Mesenchymal stem cell (in vitro differentiated cells and primary cell): ENCODE measurements around the gene GALNT13.

Experiments
- DNase-seq: peaks from one replicate; pipeline ENCODE4 v3.0.0-alpha.2; 2013
- H2AFZ ChIP-seq: one replicate; pipeline ENCODE4 v1.6.1; 2013; ENCODE audit warnings: low read depth, mild to moderate bottlenecking, control low read depth, inconsistent platforms, low read length, moderate library complexity
- H2AK5ac ChIP-seq: 2 replicates; pipeline ENCODE4 v1.6.1; 2013; ENCODE audit warnings: low read length, moderate library complexity, mild to moderate bottlenecking, inconsistent platforms; ENCODE audit not compliant: severe bottlenecking
- H2BK120ac ChIP-seq: one replicate; pipeline ENCODE4 v1.6.1; 2013; ENCODE audit warnings: low read depth, mild to moderate bottlenecking, inconsistent platforms, low read length, moderate library complexity
- H2BK12ac ChIP-seq, 2 experiments: one replicate each; pipeline ENCODE4 v1.6.1; 2013; ENCODE audit warnings: inconsistent platforms in 2 of 2, low read length in 2 of 2, mild to moderate bottlenecking in 2 of 2, moderate library complexity in 2 of 2, control low read depth in 1 of 2
- H2BK15ac ChIP-seq: one replicate; pipeline ENCODE4 v1.6.1; 2013; ENCODE audit warnings: mild to moderate bottlenecking, low read depth, inconsistent platforms; ENCODE audit not compliant: poor library complexity, severe bottlenecking
- H2BK5ac ChIP-seq: 2 replicates; pipeline ENCODE4 v1.6.1; 2013; ENCODE audit warnings: low read depth, mild to moderate bottlenecking, low read length, control low read depth, inconsistent platforms; ENCODE audit not compliant: poor library complexity, severe bottlenecking
- H3K14ac ChIP-seq, 2 experiments: one replicate each; pipeline ENCODE4 v1.6.1; 2013; ENCODE audit warnings: inconsistent platforms in 2 of 2, low read length in 2 of 2, control low read depth in 1 of 2, mild to moderate bottlenecking in 1 of 2, moderate library complexity in 1 of 2
- H3K18ac ChIP-seq, 2 experiments: one replicate each; pipeline ENCODE4 v1.6.1; 2013; ENCODE audit warnings: inconsistent platforms in 2 of 2, low read length in 2 of 2, control low read depth in 1 of 2, low read depth in 1 of 2, mild to moderate bottlenecking in 1 of 2
- H3K23ac ChIP-seq, 2 experiments: one replicate each; pipeline ENCODE4 v1.6.1; 2013; ENCODE audit warnings: inconsistent platforms in 2 of 2, low read length in 2 of 2, mild to moderate bottlenecking in 2 of 2, moderate library complexity in 2 of 2, control low read depth in 1 of 2
- H3K27ac ChIP-seq: 2 replicates; pipeline ENCODE4 v1.5.1; 2013; ENCODE audit warnings: mild to moderate bottlenecking, moderate library complexity, low read length, control low read depth, inconsistent platforms; ENCODE audit not compliant: poor library complexity, severe bottlenecking
- H3K27me3 ChIP-seq, 2 experiments: 2 replicates each; pipeline versions ENCODE4 v1.6.1 to v1.7.0; 2013; ENCODE audit warnings: low read length in 2 of 2, mild to moderate bottlenecking in 2 of 2, moderate library complexity in 2 of 2, control low read depth in 1 of 2, inconsistent platforms in 1 of 2; ENCODE audit not compliant: control insufficient read depth in 1 of 2, insufficient read depth in 1 of 2
- H3K36me3 ChIP-seq, 2 experiments: 2 replicates each; pipeline versions ENCODE4 v1.6.1 to v1.7.0; 2013; ENCODE audit warnings: low read length in 2 of 2, control low read depth in 1 of 2, inconsistent platforms in 1 of 2, low read depth in 1 of 2, mild to moderate bottlenecking in 1 of 2; ENCODE audit not compliant: insufficient read depth in 2 of 2, control insufficient read depth in 1 of 2
- H3K4ac ChIP-seq, 2 experiments: one replicate each; pipeline ENCODE4 v1.6.1; 2013; ENCODE audit warnings: inconsistent platforms in 2 of 2, low read length in 2 of 2, mild to moderate bottlenecking in 2 of 2, moderate library complexity in 2 of 2, control low read depth in 1 of 2, low read depth in 1 of 2
- H3K4me1 ChIP-seq: 2 replicates; pipeline ENCODE4 v1.6.1; 2013; ENCODE audit warnings: low read depth, low read length, control low read depth; ENCODE audit not compliant: control insufficient read depth, insufficient read depth
- H3K4me2 ChIP-seq: 2 replicates; pipeline ENCODE4 v1.6.1; 2013; ENCODE audit warnings: low read length, mild to moderate bottlenecking, inconsistent platforms; ENCODE audit not compliant: poor library complexity, severe bottlenecking
- H3K4me3 ChIP-seq, 2 experiments: 2 replicates each; pipeline versions ENCODE4 v1.5.1 to v1.7.0; 2013; ENCODE audit warnings: low read length in 2 of 2, mild to moderate bottlenecking in 2 of 2, control low read depth in 1 of 2, low read depth in 1 of 2; ENCODE audit not compliant: insufficient read depth in 1 of 2
- H3K79me1 ChIP-seq: replicated peaks from 2 replicates; pipeline ENCODE4 v1.6.1; 2013; ENCODE audit warnings: mild to moderate bottlenecking, control low read depth, low read length, inconsistent platforms; ENCODE audit not compliant: poor library complexity, severe bottlenecking
- H3K9ac ChIP-seq: 2 replicates; pipeline ENCODE4 v1.7.0; 2013; ENCODE audit warnings: mild to moderate bottlenecking, low read length, moderate library complexity
- H3K9me3 ChIP-seq: 2 replicates; pipeline ENCODE4 v1.7.0; 2013; ENCODE audit warnings: mild to moderate bottlenecking, low read length; ENCODE audit not compliant: control insufficient read depth
- H4K8ac ChIP-seq: one replicate; pipeline ENCODE4 v1.6.1; 2013; ENCODE audit warnings: inconsistent platforms, mild to moderate bottlenecking, low read length, moderate library complexity
- H4K91ac ChIP-seq: one replicate; pipeline ENCODE4 v1.6.1; 2013; ENCODE audit warnings: mild to moderate bottlenecking, low read length, inconsistent platforms
- WGBS: methylation state at CpG from one replicate; pipeline ENCODE4 v1.1.7; 2013; ENCODE audit warnings: mixed read lengths; 5-methylcytosine and 5-hydroxymethylcytosine counted together

Gene GALNT13

DNA sequence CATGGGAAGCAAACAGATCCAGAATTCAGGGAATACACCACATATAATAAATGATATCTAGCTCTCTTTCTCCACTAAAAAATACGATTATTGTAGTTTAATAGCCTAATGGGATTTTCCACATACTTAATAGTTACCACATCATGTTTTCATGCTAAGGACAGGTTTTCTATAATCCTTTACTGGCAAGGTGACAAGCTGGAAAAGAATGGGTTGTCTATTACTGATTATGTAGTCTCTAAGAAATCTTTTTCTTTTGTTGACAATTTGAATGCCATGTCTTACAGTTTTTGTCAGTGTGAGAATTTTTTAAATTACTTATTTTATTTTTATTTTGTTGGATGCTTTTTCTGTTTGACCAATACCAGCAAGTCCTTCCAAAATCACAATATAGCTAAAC lies 177.8 kb downstream of the GALNT13 start:
- no peak overlapping the region for H2BK5ac ChIP-seq
- no peak overlapping the region for H4K91ac ChIP-seq
- H3K9ac ChIP-seq, result no peak overlapping the region
- H3K14ac ChIP-seq, result no peak overlapping the region
- H3K27me3 ChIP-seq, result no peaks in the 10 kb centered on the region
- H3K18ac ChIP-seq, result no peak overlapping the region
- H3K4me1 ChIP-seq, result no peaks in the 10 kb centered on the region
- no peak overlapping the region for H4K8ac ChIP-seq
- H3K23ac ChIP-seq, result no peak overlapping the region
- no peak overlapping the region for H2AK5ac ChIP-seq
- H2BK120ac ChIP-seq, result no peak overlapping the region
- no peak overlapping the region for H2BK15ac ChIP-seq
- H3K9me3 ChIP-seq, result no peaks in the 10 kb centered on the region
- no peak overlapping the region for H3K4ac ChIP-seq
- H2BK12ac ChIP-seq, result no peak overlapping the region
- no peak overlapping the region for H2AFZ ChIP-seq
- no peak overlapping the region for H3K27ac ChIP-seq
- 80% methylated on average over 1 of the region's 1 CpG for WGBS
- H3K4me3 ChIP-seq, result no peak overlapping the region
- no peaks in the 10 kb centered on the region for H3K79me1 ChIP-seq
- H3K36me3 ChIP-seq, result no peaks in the 10 kb centered on the region
- H3K4me2 ChIP-seq, result no peak overlapping the region
- no peak for DNase-seq

DNA sequence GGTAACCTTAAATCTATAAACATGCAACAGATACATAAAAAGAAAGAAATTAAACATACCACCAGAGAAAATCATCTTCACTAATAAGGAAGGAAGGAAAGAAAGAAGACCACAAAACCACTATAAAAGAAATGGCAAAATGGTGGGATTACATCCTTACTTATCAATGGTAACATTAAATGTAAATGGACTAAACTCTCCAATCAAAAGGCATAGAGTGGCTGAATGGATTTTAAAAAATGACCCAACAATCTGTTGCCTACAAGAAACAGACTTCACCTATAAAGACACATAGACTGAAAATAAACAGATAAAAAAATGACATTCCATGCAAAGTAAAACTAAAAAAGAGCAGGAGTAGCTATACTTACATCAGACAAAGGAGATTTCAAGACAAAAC lies 195.4 kb downstream of the GALNT13 start:
- no peak overlapping the region for H2AK5ac ChIP-seq
- H3K23ac ChIP-seq, result no peak overlapping the region
- H3K4me1 ChIP-seq, result no peaks in the 10 kb centered on the region
- no peak overlapping the region for H3K9ac ChIP-seq
- no peak overlapping the region for H2AFZ ChIP-seq
- H3K18ac ChIP-seq, result no peak overlapping the region
- H2BK5ac ChIP-seq, result no peak overlapping the region
- no peak overlapping the region for H3K27ac ChIP-seq
- no peak for DNase-seq
- peaks cover 16% of the 10 kb centered on the region for H3K9me3 ChIP-seq
- H3K4ac ChIP-seq, result no peak overlapping the region
- no peak overlapping the region for H2BK120ac ChIP-seq
- H2BK15ac ChIP-seq, result no peak overlapping the region
- no peak overlapping the region for H2BK12ac ChIP-seq
- H4K8ac ChIP-seq, result no peak overlapping the region
- H3K36me3 ChIP-seq, result no peaks in the 10 kb centered on the region
- H3K4me2 ChIP-seq, result no peak overlapping the region
- no peaks in the 10 kb centered on the region for H3K27me3 ChIP-seq
- no peak overlapping the region for H3K14ac ChIP-seq
- no peak overlapping the region for H3K4me3 ChIP-seq
- H4K91ac ChIP-seq, result no peak overlapping the region
- H3K79me1 ChIP-seq, result no peaks in the 10 kb centered on the region

DNA sequence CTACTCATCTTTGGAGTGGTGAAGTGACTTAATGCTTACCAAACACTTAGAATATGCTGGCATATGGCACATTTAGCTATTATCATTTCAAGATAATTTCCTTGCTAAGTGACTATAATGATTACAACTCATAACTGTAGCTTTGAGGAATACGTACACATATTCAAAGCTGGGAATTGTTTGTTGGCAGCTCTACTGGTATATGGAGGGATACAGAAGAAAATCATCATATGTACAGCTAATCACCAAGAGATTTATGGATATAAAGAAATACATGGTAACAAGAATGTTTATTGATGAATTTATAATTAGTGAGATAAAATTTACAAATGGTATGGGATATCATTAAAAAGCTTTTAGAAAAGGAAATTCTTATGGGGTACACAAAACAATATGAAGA lies 207.2 kb downstream of the GALNT13 start:
- no peak for DNase-seq
- WGBS, result no CpG with 5 or more reads among the region's 1 CpG
- H2BK5ac ChIP-seq, result no peak overlapping the region

DNA sequence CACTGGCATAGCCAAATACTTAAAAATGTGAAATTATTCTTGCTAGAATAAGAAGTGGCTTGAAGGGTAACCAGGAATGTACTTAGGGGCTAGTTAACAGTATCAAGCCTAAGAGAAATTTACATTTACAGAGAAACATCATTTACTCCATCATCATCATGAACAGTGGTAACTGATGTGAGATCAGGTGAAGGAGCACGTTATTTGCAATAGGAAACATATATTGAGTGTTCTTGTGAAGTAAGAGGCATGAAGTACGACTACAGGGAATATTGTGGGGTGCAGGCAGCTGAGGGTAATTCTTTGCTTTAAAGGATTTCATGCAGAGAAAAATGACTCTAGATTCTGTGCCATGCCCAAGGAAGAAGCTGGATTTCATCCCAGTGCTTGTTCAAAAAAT lies 220.8 kb downstream of the GALNT13 start:
- H2BK15ac ChIP-seq, result no peak overlapping the region
- no peaks in the 10 kb centered on the region for H3K36me3 ChIP-seq
- H2AK5ac ChIP-seq, result no peak overlapping the region
- no peak overlapping the region for H2AFZ ChIP-seq
- DNase-seq, result no peak
- H3K4me2 ChIP-seq, result no peak overlapping the region
- H3K9ac ChIP-seq, result no peak overlapping the region
- no peaks in the 10 kb centered on the region for H3K4me1 ChIP-seq
- no peak overlapping the region for H3K4ac ChIP-seq
- no peak overlapping the region for H4K91ac ChIP-seq
- no peak overlapping the region for H3K18ac ChIP-seq
- no peaks in the 10 kb centered on the region for H3K79me1 ChIP-seq
- H3K27me3 ChIP-seq, result no peaks in the 10 kb centered on the region
- H2BK120ac ChIP-seq, result no peak overlapping the region
- WGBS, result 78% methylated on average over 2 of the region's 2 CpGs
- H3K27ac ChIP-seq, result no peak overlapping the region
- no peak overlapping the region for H2BK12ac ChIP-seq
- H2BK5ac ChIP-seq, result no peak overlapping the region
- no peaks in the 10 kb centered on the region for H3K9me3 ChIP-seq
- no peak overlapping the region for H4K8ac ChIP-seq
- no peak overlapping the region for H3K4me3 ChIP-seq
- H3K14ac ChIP-seq, result no peak overlapping the region
- H3K23ac ChIP-seq, result no peak overlapping the region

More for the DNA sequence above, 207.2 kb downstream of the GALNT13 start:
- Histone ChIP-seq H3K18ac (no peak overlapping the region), H3K4me3 (no peak overlapping the region), H3K27ac (no peak overlapping the region), H3K23ac (no peak overlapping the region), H3K79me1 (no peaks in the 10 kb centered on the region), H3K27me3 (no peaks in the 10 kb centered on the region), H4K91ac (no peak overlapping the region), H3K9ac (no peak overlapping the region), H3K4me1 (no peaks in the 10 kb centered on the region), H2AK5ac (no peak overlapping the region), H2BK120ac (no peak overlapping the region), H3K4ac (no peak overlapping the region), H2BK15ac (no peak overlapping the region), H4K8ac (no peak overlapping the region), H3K14ac (no peak overlapping the region), H3K9me3 (no peaks in the 10 kb centered on the region), H3K4me2 (no peak overlapping the region), H3K36me3 (no peaks in the 10 kb centered on the region), H2BK12ac (no peak overlapping the region), H2AFZ (no peak overlapping the region)
